GM20000 (cell line): ENCODE results near the gene TVP23C.
"Not testable (repeated sequence)": the region's sequence is repeated elsewhere in the genome, so short reads cannot be mapped to it uniquely, and the experiment has no call there.

Experiments used
- DNase-seq: peaks from one replicate; pipeline ENCODE4 v3.0.0; 2012; ENCODE audit warnings: low spot score

TVP23C gene

DNA sequence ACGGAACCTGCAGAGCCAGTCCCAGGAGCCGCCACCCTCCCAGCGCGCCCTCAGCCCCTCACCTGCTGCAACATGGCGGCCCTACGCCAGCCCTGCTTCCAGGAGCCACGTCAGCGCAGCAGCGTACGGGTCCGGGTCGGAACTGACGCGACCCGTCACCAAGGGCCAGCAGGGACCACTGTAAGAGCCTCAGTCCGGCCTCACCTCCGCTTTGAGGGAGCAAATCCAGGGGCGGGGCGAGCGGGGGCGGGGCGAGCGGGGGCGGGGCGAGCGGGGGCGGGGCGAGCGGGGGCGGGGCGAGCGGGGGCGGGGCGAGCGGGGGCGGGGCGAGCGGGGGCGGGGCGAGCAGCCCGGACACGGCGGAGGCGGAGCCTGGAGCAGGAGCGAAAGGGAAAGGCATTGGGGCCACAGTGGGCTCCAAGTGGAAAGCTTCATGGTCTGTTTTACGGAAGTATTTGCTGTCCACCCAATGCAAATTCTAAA, at the start of gene TVP23C:
TSS of gene TVP23C (minus strand) at position 109 of the 483 bp plus-strand sequence. CDS start at position 74, 35 bp downstream.
- peak; percentile 70 for DNase-seq

DNA sequence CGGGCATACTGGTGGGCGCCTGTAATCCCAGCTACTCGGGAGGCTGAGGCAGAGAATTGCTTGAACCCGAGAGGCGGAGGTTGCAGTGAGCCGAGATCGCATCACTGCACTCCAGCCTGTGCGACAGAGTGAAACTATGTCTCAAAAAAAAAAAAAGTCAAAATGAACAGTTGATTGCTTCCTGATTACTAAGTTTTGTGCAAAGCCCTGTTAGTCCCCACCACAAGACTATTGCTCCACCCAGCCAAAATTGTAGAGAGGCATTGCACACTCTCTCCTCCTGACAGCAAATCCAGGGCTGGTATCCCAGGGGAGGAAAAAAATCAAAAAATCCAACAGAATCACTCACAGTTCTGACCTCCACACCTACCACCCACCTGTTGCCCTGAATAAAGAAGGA, 29.7 kb upstream of the TVP23C start:
- DNase-seq: not testable (repeated sequence)

DNA sequence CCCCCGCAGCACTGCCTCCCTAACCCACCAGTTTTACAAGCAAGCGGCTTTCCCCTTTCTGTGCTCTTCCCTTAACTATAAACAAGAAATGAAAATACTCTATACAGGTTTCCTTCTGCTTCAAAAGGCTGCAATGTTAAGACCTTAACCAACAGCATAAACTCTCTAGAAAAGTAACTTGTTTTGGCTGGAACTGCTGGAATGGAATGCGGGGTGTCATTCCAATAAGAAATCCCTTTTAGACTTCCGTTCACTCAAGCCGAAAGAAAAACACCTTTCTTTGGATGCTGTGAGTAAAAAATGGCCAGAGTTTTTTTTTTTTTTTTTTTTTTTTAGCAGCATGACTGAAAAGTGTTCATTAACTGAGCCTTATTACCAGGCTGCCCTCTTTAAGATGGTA, 28.7 kb upstream of the TVP23C start:
- not testable (repeated sequence) for DNase-seq

DNA sequence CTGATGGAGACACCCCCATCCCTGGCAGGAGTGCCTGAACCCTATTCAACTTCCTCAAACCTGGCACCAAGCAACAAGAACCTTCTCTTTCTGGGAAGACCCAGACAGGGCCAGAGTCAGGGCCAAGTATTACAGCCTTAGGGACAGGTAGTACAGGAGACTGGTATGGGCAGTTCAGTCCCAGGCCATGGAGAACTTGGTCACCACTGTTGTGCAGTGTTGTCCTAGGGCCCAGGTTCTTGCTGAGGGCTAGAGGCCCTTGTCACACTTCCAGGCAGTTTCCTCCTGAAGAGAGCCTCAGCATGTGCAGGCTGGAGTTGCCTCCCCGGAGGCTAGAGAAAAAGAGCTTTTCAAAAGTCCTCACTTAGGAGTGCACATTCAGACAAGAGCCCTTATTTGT, 27.6 kb upstream of the TVP23C start:
- not testable (repeated sequence) for DNase-seq

DNA sequence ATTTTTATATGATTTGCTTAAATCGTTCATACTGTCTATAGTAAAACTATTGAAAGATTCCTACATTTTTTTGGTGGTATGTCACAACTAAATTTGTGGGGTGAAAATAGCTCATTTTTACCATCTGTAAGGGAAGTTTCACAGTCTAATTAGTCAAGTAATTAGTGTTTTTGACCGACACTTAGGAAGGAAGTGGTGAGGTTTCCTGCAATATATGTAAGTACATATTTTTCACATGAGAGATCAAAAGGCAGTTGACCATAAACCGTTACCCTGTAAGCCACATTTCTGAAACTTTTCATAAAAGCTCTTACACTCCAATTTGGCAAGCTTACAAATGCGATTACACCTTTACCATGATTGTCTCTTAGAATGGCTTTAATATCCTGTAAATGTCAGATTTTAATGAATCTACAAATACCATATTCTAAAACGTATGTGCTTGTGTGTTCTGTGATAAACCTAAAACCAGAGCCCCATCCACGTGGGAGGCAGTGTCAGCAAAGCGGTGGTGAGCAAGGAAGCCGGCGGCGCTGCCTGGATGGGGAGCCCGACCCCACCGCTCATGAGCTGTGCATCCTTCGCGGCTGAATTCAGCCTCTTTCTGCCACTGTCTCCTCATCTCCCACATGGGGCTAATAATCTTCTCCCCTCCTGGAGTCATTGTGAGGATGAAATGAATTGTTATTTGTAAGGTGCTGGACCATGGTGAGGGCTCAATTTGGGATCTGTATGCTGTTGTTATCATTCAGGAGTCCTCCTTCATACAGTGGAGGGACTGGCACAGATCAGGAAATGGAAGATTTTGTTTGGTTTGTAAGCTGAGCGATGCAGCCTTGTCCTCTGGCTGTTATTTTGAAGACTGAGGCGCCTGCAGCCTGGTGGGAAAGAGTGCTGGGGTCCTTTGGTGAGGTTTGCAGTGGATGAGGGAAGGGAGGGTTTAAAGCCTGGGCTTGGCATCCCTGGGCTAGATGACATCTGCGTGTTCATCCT, 26.6 kb upstream of the TVP23C start:
- DNase-seq: not testable (repeated sequence)

DNA sequence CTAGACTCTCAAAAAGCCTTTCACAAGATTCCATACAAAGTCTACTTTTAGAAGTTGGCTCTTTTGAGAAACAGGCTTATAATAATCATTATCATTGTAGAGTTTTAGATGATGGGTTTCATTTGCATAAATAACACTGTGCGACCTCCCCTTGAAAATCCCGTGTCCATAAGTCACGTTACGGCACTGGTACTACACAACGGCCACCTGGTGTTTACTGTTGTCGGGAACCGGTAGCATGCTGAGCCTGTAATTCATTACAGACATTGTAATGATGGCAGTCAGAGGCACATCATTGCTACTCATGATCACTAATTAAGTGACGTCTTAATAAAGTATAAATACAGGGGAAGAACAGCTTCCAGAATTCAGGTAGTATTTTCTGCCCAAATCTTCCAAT, 24.7 kb upstream of the TVP23C start:
- DNase-seq: not testable (repeated sequence)

DNA sequence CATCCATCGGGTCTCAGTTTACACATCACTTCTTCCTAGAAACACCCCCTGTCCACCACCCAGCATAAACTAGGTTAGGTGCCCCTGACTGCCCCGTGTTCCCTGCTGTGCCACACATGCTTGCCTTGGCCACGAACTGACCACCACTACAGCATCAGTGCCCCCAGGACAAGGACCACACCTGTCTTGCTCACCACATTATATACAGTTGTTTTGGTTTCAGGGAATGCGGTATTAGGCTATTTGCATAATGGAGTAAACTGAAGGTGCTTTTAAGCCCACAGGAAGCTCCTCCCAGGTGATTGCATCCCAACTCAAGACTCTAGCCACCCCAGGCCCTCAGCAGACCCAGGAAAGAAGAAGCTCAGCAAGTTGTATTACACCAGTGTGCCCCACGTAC, 20.0 kb upstream of the TVP23C start:
- not testable (repeated sequence) for DNase-seq

DNA sequence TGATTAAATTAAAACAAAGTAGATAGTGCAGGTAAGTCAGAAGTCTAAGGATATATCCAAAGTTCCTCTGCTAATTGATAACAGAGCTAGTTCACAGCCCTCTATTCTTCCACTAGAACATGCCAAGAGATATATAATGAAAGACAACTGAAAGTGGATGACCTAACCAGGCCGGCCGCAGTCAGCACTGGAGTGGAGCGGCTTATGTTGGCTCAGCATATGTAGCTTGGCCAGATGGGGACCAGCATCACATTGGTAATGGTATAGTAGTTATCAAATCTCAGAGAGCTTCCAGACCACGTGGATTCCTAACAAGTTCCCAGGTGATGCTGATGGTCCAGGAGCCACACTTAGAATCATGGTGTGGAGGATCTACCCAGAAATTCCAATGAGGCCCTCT, 18.2 kb upstream of the TVP23C start:
- DNase-seq: not testable (repeated sequence)

DNA sequence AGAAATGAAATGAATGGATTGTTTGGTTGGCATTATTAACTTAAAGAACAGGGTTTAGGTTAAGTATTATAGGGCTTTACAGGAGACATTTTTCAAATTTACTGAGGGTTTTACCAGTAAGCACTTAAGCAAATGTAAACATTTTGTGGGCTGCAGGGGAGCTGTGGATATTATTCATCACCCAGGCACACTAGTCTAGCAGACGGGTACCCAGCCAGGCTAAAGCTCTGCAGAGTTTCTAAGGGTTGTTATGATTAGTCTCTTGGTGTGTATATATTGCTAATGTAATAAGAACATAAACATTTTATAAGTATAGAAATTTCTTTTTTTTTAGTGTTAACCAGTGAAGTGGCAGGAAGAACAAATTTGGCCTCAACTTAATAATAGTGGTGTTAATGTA, 13.6 kb upstream of the TVP23C start:
- not testable (repeated sequence) for DNase-seq

DNA sequence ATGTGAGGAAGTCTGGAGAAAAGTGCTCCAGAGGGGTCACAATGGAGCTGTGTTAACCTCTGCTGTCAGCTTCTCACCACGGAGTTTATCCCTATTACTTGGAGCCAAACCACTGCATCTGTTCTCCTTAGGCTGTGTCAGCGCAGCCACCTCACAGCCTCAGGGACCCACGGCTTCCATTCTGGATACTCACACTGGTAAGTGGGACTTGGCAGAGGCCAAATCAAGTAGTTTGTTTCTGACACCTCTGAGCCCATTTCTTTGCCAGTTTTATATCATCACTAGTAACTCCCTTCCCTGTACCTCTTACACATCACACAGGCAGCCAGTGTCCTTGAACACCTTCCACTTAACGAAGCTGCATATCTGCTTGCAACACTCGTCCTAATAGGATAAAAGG, 11.4 kb upstream of the TVP23C start:
- DNase-seq: not testable (repeated sequence)

DNA sequence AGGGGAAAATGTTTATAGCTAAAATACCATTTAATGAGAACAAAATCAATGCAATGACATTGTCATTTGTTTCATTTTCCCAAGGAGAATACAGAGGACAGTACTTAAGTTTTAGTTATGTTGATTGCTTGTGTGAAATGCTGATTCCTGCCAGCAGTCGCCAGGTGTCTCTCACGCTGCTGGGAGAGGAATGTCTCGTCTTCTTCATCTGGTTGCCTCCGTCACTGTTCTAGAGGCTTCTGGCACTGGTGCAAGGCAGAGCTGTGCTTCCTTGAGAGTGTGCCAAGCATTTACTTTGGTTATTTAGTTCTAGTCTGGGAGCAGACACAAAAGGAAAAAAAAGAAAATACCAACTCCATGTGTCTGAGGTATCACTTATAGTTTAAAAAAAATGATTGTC, 10.6 kb upstream of the TVP23C start:
- DNase-seq: not testable (repeated sequence)

DNA sequence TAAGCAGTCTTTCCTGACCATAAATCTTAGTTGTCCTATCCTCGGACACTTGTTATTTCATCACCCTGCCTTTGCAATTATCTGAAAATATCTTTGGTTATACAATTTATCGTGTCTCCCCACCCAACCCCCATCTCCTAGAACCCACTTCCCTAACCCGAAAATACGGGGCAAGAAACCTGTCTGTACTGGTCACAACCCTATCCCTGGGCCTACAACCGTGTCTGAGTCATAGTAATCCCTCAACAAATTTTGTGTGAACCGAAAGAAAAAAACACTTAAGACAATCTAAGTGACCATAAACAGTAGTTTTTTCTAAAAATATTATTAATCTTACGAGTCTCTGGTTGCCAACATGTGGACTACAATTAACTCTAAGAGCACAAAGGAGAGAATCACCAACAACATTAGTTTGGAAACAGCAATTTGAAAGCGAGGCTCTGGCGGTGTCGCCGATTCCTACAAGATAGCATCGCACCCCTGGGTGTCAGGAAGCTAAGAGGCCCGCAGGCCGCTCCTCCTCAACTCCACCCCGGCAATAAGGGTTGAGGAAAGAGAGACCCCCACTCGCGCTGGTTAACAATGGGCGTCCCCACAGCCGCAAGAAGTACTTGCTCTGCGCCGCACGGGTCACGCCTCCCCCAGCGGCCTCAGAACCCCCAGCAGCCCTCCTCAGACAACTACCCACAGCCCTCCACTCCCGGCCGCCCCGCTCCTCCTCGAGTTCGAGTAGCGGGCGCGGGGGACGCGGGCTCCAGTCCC, 489 bp downstream of the TVP23C start:
- DNase-seq: not testable (repeated sequence)

DNA sequence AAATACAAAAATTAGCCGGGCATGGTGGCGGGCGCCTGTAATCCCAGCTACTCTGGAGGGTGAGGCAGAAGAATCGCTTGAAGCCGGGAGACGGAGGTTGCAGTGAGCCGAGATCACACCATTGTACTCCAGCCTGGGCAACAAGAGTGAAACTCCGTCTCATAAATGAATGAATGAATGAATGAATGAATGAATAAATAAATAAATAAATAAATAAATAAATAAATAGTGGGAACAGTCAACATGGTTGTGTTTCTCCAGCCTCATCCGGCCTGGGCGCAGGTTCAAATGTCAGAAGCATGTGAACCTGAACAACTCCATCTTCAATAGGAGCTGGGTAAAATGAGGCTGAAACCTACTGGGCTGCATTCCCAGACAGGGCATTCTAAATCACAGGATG, 1.8 kb downstream of the TVP23C start:
- DNase-seq: not testable (repeated sequence)

DNA sequence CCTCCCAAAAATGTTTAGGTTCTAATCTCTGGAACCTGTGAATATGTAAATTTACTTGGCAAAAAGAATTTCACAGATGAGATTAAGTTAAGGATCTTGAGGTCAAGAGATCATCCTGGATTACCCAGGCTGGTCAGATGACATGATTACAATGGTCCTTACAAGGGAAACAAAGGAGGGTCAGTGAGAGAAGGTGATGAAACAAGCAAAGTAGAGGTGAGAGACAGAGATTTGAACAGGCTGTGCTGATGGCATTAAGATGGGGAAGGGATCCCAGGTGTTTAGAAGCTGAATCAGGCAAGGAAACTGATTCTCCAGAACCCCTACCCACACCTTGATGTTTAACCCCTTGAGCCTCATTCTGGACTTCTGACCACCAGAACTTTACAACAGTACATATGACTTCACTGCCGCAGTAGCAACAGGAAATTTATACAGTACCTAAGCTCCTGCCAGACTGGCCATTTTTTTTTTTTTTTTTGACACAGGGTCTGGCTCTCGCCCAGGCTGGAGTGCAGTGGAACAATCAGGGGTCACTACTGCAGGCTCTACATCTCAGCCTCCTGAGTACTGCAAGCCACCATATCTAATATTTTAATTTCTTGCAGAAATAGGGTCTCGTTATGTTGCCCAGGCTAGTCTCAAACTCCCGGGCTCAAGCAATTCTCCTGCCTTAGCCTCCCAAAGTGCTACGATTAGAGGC, 4.7 kb downstream of the TVP23C start:
- not testable (repeated sequence) for DNase-seq

DNA sequence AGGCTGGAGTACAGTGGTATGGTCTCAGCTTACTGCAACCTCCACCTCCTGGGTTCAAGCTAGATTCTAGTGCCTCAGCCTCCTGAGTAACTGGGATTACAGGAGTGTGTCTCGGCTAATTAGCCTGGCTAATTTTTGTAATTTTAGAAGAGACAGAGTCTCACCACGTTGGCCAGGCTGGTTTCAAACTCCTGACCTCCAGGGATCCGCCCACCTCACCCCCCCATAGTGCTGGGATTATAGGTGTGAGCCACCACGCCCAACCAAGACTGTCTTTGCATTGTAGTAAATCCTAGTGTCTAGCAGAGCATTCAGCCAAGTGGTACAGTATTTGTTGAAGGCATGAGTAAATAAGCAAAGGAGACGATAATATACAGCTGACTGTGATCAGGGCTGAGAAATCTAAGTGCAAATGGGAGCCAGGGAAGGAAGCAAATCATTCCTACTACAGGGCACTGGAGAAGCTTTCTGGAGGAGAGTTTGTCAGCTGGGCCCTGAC, 5.9 kb downstream of the TVP23C start:
- not testable (repeated sequence) for DNase-seq

DNA sequence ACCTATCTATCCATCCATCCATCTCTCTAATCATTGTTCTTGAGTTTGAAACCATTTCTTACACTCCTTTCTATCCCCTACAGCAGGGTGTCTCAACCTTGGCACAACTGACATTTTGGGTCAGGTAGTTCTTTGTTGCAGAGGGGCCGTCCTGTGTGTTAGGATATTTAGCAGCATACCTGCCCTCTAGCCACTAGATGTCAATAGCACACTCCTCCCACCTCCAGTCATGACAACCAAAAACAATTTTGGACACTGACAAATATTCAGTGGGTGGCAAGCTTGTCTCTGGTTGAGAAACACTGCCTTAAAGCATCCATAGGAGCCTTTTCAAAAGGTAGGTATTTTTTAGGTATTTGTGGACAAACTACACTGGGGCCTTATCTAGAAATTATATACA, 10.4 kb downstream of the TVP23C start:
- DNase-seq: not testable (repeated sequence)

DNA sequence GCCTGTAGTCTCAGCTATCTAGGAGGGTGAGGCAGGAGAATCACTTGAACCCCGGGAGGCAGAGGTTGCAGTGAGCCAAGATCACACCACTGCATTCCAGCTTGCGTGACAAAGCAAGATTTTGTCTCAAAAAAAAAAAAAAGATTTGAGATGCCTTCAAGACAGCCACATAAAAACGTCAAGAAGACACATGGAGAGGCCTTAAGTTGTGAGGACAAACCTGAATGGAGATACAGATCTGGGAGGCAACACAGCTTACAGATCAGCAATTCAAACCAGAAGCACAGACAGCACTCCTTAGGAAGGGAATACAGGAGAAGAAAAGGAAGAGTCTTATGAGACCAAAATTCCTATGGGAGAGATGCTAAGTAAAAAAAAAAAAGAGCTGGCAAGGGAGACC, 13.7 kb downstream of the TVP23C start:
- DNase-seq: not testable (repeated sequence)

DNA sequence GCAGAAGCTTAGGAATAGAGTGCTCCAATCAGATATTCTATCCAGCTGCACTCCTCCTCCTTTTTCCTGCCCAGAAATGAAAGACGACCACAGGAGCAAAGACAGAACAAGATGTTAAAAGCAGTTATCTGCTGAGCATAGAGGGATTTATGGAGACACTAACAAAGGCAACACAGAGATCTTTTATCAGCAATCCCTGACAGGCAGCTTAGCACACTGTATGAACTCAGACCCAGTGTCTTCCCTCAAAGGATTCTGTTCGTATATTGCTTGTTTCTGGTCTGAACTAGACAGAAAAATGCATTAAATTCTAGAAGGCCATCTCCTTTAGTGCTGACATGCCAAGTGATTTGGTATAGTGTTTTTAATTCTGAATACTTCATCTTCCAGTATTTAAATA, 16.7 kb downstream of the TVP23C start:
- not testable (repeated sequence) for DNase-seq

DNA sequence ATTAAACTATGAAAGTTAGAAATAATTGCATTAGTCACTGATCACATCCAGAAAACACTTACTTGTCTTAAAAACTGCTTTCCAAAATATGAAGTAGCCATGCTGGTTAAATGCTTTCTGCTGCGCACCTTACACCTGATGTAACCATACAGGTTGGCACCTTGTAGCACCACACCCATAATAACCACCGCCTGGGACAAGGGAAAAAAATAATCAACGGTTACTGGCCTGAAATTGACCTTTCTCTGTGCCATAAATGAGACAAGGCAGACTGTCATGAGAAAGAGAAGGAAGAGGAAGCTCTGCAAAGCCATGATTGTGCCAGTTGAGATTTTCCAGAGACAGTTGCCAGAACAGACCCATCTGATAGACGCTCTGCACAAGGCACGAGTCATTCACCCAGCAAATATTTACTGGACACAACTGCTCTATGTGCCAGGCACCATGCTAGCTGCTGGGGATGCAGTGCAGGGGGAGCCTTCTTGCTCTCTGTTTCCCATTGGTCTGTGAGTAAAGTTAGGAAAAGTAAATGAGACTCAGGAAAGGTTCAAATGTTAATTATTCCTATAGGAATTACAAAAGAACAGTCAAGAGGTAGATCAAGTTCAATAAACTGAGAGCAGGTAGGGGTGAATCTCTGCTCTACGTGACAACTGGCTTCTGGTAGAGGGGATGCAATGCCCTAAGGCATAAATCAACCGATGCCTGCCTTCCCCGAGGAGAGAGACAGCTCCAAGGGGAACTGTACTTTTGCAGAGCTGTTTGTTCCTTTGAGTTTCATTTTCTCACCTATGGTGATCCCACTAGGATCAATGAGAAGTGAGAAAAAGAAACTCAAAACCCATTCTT, 22.7 kb downstream of the TVP23C start:
- DNase-seq: not testable (repeated sequence)

DNA sequence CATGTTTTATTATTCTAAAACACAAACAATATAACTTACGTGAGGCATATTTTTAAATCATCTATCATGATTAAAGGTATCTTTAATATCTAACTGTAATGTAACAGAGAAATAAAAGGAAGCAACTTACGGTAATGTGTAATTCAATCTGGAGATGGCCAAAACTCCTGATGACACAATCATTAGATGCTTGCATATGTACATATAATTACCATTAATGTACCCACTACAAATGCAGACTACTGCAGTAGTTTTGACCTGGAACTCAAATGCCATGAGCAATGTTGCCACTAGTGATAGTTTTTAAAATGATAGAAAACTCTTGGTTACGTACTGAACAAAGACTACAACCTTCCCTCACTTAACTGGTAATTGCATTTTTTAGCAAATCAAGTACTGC, 30.2 kb downstream of the TVP23C start:
- not testable (repeated sequence) for DNase-seq
